ENCODE data around the gene WDR18.
"Not testable (repeated sequence)": the region's sequence is repeated elsewhere in the genome, so short reads cannot be mapped to it uniquely, and the experiment has no call there.

WDR18 gene

GRCh38 chr19:948842-949496 is 35.2 kb upstream of the WDR18 start:
- no peak for DNase-seq

GRCh38 chr19:950352-951066 is 33.6 kb upstream of the WDR18 start:
- no peak for DNase-seq

GRCh38 chr19:952049-952679 is 32.0 kb upstream of the WDR18 start:
- DNase-seq: no peak

DNA sequence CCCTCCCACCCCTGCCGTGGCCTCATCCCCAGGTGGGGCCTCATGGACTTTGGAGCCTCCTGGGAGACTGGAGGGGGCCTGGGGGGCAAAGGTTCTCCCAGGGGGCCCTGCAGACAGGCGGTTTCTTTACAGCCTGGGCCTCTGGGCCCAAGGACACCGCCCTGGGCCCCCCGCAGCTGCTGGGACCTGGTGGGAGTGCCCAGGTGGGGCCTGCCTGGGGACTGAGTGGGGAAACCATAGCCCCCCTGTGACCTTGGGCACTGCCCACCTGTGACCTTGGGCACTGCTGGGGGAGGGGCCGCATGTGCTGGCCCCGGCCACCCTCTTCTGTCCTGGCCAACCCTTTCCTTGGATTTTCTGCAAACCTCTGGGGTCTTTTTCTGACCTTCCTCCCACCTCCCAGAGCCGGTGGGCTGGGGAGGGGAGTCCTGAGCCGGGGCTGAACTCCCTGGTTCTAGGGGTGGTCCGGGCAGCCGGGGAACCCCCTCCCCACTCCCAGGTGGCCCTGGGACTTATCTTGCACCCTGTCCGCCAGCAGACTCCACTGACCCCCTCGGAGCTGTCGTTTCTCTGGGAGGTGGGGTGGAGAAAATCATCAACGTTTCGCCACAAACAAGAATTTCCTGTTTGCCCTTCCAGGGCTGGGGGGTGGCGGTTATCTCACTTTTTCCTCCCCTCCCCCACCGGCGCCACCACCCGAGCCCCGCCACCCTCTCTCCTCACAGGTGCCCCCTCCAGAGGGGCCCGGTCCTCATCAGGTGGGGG is 31.3 kb upstream of the WDR18 start:
- DNase-seq: no peak

GRCh38 chr19:953445-954271 is 30.5 kb upstream of the WDR18 start:
- no peak for DNase-seq

DNA sequence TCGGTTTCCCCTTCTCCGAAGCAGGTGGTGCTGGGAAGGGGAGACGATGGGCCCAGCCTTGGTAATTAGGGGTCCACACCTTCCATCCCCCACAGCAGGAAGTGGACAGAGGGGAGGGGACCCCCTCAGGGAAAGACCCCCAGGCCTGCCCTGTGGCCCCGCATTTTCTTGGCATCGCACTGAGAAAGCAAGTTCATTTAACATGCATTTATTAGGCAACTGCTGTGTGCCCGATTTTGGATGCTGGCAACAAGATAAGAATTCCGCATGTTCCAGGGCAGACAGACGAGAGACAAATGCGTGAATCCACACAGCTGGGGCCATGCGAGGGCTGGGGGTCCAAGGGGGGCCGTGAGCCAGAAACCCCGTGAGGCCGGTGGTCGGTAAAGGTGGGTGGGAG is 29.9 kb upstream of the WDR18 start:
- no peak for DNase-seq

DNA sequence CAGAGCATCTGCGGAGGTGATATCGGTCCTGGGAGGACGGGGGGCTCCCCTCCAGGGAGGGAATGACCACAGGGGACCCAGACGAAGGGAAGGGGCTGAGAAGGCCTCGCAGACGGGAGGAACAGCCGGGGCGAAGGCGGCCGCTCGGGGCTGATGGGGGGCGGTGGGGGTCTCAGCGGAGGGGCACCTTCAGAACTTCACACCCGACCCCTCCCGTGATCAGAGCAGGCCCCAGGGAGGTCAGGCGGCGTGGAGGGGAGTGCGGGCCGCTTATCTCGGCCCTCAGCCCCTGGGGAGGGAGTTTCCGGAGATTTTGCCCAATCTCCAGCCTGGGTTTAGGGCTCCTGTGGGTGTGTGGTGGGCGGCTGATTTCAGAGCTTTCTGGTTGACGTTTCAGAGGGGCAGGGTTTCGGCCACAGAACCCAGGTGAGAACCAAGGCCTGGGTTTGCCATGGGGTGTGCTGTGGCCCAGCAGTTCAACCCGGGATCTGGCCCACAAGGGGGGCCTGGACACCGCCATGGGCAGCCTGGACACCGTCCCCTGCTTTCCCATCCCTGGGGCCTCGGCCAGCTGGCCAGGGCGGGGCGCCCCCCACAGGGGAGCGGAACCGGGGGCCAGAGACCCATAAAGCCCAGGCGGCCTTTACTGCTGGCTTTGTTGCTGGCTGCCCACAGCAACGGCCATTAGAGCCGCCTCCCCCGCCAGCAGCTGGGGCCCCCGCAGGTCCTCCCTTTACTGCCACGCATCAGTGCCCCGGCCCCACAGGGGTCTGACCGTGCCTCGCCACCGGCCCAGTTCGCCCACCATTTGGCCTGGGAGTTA is 29.3 kb upstream of the WDR18 start:
- DNase-seq: no peak

- no peak for DNase-seq
Observed at GRCh38 chr19:955803-956765, 28.1 kb upstream of the WDR18 start.

- no peak for DNase-seq
Observed at GRCh38 chr19:956766-957440, 27.2 kb upstream of the WDR18 start.

DNA sequence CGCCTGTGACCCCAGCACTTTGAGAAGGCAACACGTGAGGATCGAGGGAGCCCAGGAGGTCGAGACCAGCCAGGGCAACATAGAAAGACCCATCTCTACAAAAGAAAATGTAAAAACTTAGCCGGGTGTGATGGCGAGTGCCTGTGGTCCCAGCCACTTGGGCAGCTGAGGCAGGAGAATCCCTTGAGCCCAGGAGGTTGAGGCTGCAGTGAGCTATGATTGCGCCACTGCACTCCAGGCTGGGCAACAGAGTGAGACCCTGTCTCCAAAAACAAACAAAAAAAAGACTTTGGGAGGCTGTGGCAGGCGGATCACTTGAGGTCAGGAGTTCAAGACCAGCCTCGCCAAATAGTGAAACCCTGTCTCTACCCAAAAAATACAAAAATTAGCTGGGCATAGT is 26.6 kb upstream of the WDR18 start:
- DNase-seq: not testable (repeated sequence)

DNA sequence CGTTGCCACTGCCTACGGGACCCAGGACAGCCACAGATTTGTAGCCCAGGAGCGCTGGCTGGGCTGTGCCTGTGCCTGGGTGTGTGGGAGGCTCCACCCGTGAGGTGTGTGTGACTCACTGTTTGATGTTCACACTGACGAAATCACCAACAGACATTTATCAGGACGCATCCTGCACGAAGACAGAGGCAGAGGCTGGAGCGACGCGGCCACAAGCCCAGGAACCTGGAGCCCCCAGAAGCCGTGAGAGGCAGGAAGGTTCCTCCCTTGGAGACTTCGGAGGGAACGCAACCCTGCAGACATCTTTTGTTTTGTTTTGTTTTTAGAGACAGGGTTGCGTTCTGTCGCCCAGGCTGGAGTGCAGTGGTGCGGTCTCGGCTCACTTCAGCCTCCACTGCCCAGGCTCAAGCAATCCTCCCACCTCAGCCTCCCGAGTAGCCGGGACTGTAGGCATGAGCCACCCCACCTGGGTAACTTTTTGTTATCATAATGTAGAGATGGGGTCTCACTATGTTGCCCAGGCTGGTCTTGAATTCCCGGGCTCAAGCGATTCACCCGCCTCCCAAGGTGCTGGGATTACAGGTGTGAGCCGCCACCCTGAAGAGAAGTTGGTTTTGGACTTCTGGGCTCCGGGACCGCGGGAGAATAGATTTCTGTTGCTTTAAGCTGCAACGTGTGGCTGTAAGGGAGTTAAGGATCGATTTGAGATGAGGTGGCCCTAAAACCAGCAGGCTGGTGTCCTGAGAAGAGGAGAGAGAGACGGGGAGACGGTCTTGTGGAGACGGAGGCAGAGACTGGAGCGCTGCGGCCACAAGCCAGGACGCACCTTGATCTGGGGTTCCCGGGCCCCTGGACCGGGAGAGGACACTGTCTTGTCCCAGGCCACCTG is 24.9 kb upstream of the WDR18 start:
- peak in 19 of 58 donors; percentile 3 to 67 (median 17) for DNase-seq

DNA sequence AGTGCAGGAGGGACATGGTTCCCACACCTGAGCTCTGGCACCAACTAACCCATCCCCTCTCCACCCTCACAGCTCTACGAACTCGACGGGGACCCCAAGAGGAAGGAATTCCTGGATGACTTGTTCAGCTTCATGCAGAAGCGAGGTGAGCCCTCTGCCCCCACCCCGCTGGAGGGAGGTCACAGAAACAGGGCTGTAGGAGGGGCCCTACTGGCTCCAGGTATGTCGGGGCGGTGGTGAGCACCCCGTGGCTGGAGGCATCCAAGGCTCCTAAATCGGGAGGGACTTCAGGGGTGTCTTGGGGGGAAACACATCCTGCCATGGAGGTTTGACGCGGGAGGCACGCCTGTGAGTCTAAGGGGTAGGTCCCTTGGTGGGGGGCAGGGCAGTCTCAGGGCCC is 24.1 kb upstream of the WDR18 start:
- DNase-seq: no peak

DNA sequence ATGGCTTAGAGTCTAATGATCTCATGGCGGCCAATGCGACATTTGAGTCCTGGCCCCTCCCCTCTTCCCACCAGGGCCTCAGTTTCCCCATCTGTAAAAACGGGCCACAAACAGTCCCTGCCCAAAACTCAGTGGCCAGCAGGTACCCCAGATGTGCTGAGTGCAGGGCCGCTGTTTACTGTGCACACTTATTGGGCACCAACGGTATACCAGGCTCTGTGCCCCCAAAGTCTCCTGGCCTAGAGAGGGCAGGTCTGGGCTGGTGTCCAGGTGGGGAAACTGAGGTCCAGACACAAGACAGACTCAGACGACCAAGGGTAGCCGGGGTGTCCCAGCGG is 23.6 kb upstream of the WDR18 start:
- no peak for DNase-seq

DNA sequence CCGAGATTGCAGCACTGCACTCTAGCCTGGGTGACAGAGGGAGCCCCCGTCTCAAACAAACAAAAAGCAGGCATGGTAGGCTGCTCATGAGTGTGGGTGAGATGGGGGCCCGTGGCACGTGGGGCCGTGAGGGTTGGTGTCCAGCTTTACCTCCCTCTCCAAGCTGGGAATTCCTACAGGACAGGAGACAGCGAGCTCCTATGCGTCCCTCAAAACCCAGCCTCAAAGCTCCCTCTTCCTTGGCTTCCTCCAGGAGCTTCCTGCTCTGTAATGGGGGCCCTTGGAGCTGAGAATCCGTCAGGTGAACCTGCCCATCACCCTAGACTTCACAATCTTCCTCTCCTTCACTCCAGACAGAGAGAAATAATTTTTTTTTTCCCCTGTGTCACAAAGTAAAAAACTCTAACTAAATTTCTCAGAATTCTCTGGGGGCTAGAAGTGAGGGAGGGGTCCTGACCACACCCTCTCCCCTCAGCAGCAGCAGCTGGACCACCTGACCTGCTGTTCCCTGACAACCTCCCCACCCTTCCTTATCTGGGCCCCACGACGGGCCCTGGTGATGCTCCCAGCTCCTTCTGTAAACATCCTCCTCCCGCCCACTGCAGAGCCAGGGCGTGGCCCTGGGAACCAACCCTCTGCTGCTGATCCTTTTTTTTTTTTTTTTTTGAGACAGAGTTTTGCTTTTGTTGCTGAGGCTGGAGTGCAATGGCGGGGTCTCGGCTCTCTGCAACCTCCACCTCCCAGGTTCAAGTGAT is 22.1 kb upstream of the WDR18 start:
- no peak for DNase-seq

GRCh38 chr19:962683-963400 is 21.3 kb upstream of the WDR18 start:
- DNase-seq: no peak

- no peak for DNase-seq
Observed at GRCh38 chr19:963486-963951, 20.6 kb upstream of the WDR18 start.
